ENCODE data around the gene AKR1C4.

Gene AKR1C4

GRCh38 chr10:5265139-5265538, 68.5 kb downstream of the AKR1C4 start:
- no peak for TF ChIP-seq ZBTB7A (IDR thresholded peaks at IDR 0.05; ENCODE audit: low read depth)
- no peak for TF ChIP-seq RAD21 (IDR thresholded peaks at IDR 0.05; ENCODE audit: low read depth)
- TF ChIP-seq CREB1 (IDR thresholded peaks at IDR 0.05; ENCODE audit: low read depth): no peak
- no peak for TF ChIP-seq TAF1 (IDR thresholded peaks at IDR 0.05; ENCODE audit: low read depth)
- no peak for TF ChIP-seq MAX (IDR thresholded peaks at IDR 0.05)
- TF ChIP-seq EP300 (IDR thresholded peaks at IDR 0.05; ENCODE audit: borderline replicate concordance): no peak
- no peak for TF ChIP-seq TCF12 (IDR thresholded peaks at IDR 0.05; ENCODE audit: low read depth)
- no peak for TF ChIP-seq EGR1 (IDR thresholded peaks at IDR 0.05)
- no peak for TF ChIP-seq REST (IDR thresholded peaks at IDR 0.05; ENCODE audit: low read depth)

GRCh38 chr10:5266351-5266750, 69.7 kb downstream of the AKR1C4 start:
- TF ChIP-seq CEBPB (IDR thresholded peaks at IDR 0.05): no peak
- no peak for TF ChIP-seq USF1 (IDR thresholded peaks at IDR 0.05)
- no peak for TF ChIP-seq NFIC (IDR thresholded peaks at IDR 0.05)
- TF ChIP-seq YY1 (IDR thresholded peaks at IDR 0.05; ENCODE audit: low read depth): no peak
- TF ChIP-seq TCF12 (IDR thresholded peaks at IDR 0.05; ENCODE audit: low read depth): no peak

- TF ChIP-seq NFIC (IDR thresholded peaks at IDR 0.05) (no peak), REST (IDR thresholded peaks at IDR 0.05; ENCODE audit: low read depth) (no peak), RAD21 (IDR thresholded peaks at IDR 0.05; ENCODE audit: low read depth) (no peak), YY1 (IDR thresholded peaks at IDR 0.05; ENCODE audit: low read depth) (no peak), CREB1 (IDR thresholded peaks at IDR 0.05; ENCODE audit: low read depth) (no peak)
These were observed 70.2 kb downstream of the AKR1C4 start for GRCh38 chr10:5266804-5267203.

- TF ChIP-seq USF1 (IDR thresholded peaks at IDR 0.05): no peak
- no peak for TF ChIP-seq EP300 (IDR thresholded peaks at IDR 0.05; ENCODE audit: borderline replicate concordance)
These were observed 71.6 kb downstream of the AKR1C4 start for GRCh38 chr10:5268234-5268633.

All from Ishikawa (cell line).